ENCODE data around the gene RASA3. TPM values are rescaled to one million over a fixed set of nuclear protein-coding genes. Genes with fewer than 3 reads are reported as not detected.
A peak's percentile ranks its signal among the peaks of the same experiment; 100 is the strongest.

The RASA3 gene
- total and polyA plus RNA-seq, 7 donors = 4.2 to 22.4 (median 16.9) TPM

GRCh38 chr13:114029866-114030625 is 102.4 kb downstream of the RASA3 start:
- 85 to 86% methylated on average over 23 of the region's 23 CpGs for WGBS, 2 donors
- Histone ChIP-seq H3K27me3 (no peaks in the 10 kb centered on the region), H3K9me3 (no peaks in the 10 kb centered on the region), H3K27ac (no peak overlapping the region), H3K4me1 (peaks cover 0 to 64% (median 52%) of the 10 kb centered on the region in 4 donors), H3K36me3 (no peaks in the 10 kb centered on the region), H3K4me3 (no peak overlapping the region)
- DNase-seq = no peak
- TF ChIP-seq EP300 (IDR thresholded peaks at IDR 0.05) = no peak
- TF ChIP-seq POLR2A (IDR thresholded peaks at IDR 0.05) = no peak
- no peak for TF ChIP-seq POLR2AphosphoS5 (IDR thresholded peaks at IDR 0.05)
- no peak for TF ChIP-seq CTCF (IDR thresholded peaks at IDR 0.05)
- intact Hi-C loops (cut with DNase I) = loop anchor here (5.0 kb wide), 2 partner anchors 102 to 197 kb away; partner anchors contain the start of gene RASA3

- Histone ChIP-seq H3K4me1 (peaks cover 0 to 53% (median 41%) of the 10 kb centered on the region in 4 donors), H3K9me3 (no peaks in the 10 kb centered on the region), H3K36me3 (peaks cover 0 to 15% (median 6%) of the 10 kb centered on the region in 4 donors), H3K27ac (peak overlapping the region; percentile 62 to 81 (median 68)), H3K27me3 (no peaks in the 10 kb centered on the region), H3K4me3 (no peak overlapping the region)
- WGBS, 2 donors = 93 to 96% methylated on average over 21 of the region's 21 CpGs
- DNase-seq = no peak
- no peak for TF ChIP-seq POLR2A (IDR thresholded peaks at IDR 0.05)
- intact Hi-C loops (cut with DNase I) = loop anchor here (5.0 kb wide), 1 partner anchor 199 kb away; no protein-coding TSS in a partner anchor
These were observed 104.6 kb downstream of the RASA3 start for GRCh38 chr13:114027826-114028225.

- no peak for DNase-seq
- peaks cover 0 to 49% (median 38%) of the 10 kb centered on the region in 4 donors for H3K4me1 ChIP-seq
- peak overlapping the region; percentile 62 to 81 (median 68) for H3K27ac ChIP-seq
- no peak overlapping the region for H3K4me3 ChIP-seq
- no peaks in the 10 kb centered on the region for H3K9me3 ChIP-seq
- TF ChIP-seq CTCF (IDR thresholded peaks at IDR 0.05) = no peak
- TF ChIP-seq POLR2A (IDR thresholded peaks at IDR 0.05) = no peak
- no peak for TF ChIP-seq POLR2AphosphoS5 (IDR thresholded peaks at IDR 0.05)
- no peak for TF ChIP-seq EP300 (IDR thresholded peaks at IDR 0.05)
- H3K36me3 ChIP-seq = peaks cover 0 to 22% (median 6%) of the 10 kb centered on the region in 4 donors
- H3K27me3 ChIP-seq = no peaks in the 10 kb centered on the region
- WGBS, 2 donors = 70 to 81% methylated on average over 21 of the region's 21 CpGs
- intact Hi-C loops (cut with DNase I) = loop anchor here (5.0 kb wide), 1 partner anchor 200 kb away; no protein-coding TSS in a partner anchor
These were observed 105.2 kb downstream of the RASA3 start for GRCh38 chr13:114027046-114027715.

- TF ChIP-seq EP300 (IDR thresholded peaks at IDR 0.05) (no peak), CTCF (IDR thresholded peaks at IDR 0.05) (no peak), POLR2AphosphoS5 (IDR thresholded peaks at IDR 0.05) (no peak), POLR2A (IDR thresholded peaks at IDR 0.05) (no peak)
- Histone ChIP-seq H3K4me1 (peaks cover 0 to 42% (median 31%) of the 10 kb centered on the region in 4 donors), H3K9me3 (no peaks in the 10 kb centered on the region), H3K27me3 (no peaks in the 10 kb centered on the region), H3K4me3 (no peak overlapping the region), H3K36me3 (peaks cover 0 to 29% (median 8%) of the 10 kb centered on the region in 4 donors), H3K27ac (peak overlapping the region; percentile 62 to 81 (median 68))
- 91 to 92% methylated on average over 11 of the region's 11 CpGs for WGBS, 2 donors
- no peak for DNase-seq
- intact Hi-C loops (cut with DNase I) = loop anchor here (5.0 kb wide), 1 partner anchor 201 kb away; no protein-coding TSS in a partner anchor
These were observed 105.9 kb downstream of the RASA3 start for GRCh38 chr13:114026481-114026880.

All from sigmoid colon (tissue), 7 donors.